ENCODE data around the gene ARHGAP44. TPM values are rescaled to one million over a fixed set of nuclear protein-coding genes. Genes with fewer than 3 reads are reported as not detected.

ARHGAP44 gene
- total and polyA plus RNA-seq, 2 of the 8 experiments (the other 6 are each of a cell fraction or from before 2014, with no cell fraction given): 6.2 to 22.2 TPM

DNA sequence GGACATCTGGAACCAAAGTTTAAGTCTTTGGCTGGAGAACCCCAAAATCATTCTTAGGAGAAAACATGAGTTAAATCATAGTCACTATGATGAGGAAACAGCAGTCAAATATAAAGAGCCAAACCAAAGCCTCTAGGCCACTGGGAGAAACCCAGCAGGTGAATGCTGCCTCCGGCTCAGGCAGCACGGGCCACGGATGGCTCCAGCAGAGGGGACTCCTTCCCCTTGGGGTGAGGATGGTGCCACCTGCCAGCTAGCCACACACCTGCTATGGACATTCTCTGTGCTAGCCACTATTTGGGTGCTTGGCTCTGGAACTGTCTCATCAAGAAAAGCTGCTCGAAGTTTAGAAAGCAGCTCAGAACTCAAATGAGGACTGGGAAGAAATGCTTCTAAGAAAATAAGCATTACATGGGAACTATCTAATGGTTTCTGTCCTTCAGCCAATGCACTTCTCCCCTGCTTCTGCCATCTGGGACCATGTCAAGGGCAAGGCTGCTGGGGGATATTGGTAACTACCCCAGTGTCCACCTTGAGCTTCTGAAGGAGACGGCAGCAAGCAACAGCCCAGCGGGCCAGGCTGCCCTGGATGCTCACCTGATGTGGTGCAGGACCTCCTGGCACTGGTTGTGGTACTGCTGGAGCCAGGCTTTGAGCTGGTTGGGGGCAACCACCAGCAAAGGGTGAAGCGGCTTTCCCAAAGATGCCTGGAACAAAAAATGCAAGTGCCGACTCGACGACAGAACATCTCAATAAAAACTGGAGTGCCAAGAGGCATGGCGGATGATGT, 206.0 kb downstream of the ARHGAP44 start (continued):
- no peak for TF ChIP-seq MAFK (IDR thresholded peaks at IDR 0.05; ENCODE audit: low read depth, low read length)
- no peak for TF ChIP-seq GABPA (IDR thresholded peaks at IDR 0.05; ENCODE audit: borderline replicate concordance, insufficient read depth, low read length)
- TF ChIP-seq EP300 (IDR thresholded peaks at IDR 0.05; ENCODE audit: borderline replicate concordance in 1 of 2, low read depth in 2 of 2, low read length in 2 of 2): no peak
- TF ChIP-seq SAP30 (IDR thresholded peaks at IDR 0.05; ENCODE audit: insufficient read depth, insufficient replicate concordance, low read length): no peak
- no peak for TF ChIP-seq ZNF274 (IDR thresholded peaks at IDR 0.05; ENCODE audit: borderline replicate concordance, extremely low read depth, low read length)
- no peak for TF ChIP-seq SRF (IDR thresholded peaks at IDR 0.05; ENCODE audit: low read depth, low read length)

Measured in H1 (cell line).